GM13976 (cell line): ENCODE data around the gene CATSPERZ.

Source experiments
- DNase-seq: peaks from one replicate; pipeline ENCODE4 v3.0.0; 2012; ENCODE audit warnings: low spot score
- in situ Hi-C: fragments of 300-500 bp; cut with MboI; formaldehyde crosslinking; loops from one replicate; pipeline ENCODE4 v1.12.0; 2022; ENCODE audit warnings: low sequenced_read_pairs, mixed read lengths, inconsistent platforms; ENCODE audit not compliant: unreplicated experiment
- TF ChIP-seq, protein P1 (sequence below): IDR thresholded peaks from 2 replicates; pipeline ENCODE4 v1.5.1; 2012; ENCODE audit warnings: borderline replicate concordance, mild to moderate bottlenecking; ENCODE audit not compliant: insufficient read depth; ENCODE audit errors: extremely low read depth, missing control alignments, control extremely low read depth

CATSPERZ gene

GRCh38 chr11:64349404-64349803 is 49.2 kb downstream of the CATSPERZ start:
- in situ Hi-C loops: no loop called here
- DNase-seq: no peak
- TF ChIP-seq, protein P1, sequence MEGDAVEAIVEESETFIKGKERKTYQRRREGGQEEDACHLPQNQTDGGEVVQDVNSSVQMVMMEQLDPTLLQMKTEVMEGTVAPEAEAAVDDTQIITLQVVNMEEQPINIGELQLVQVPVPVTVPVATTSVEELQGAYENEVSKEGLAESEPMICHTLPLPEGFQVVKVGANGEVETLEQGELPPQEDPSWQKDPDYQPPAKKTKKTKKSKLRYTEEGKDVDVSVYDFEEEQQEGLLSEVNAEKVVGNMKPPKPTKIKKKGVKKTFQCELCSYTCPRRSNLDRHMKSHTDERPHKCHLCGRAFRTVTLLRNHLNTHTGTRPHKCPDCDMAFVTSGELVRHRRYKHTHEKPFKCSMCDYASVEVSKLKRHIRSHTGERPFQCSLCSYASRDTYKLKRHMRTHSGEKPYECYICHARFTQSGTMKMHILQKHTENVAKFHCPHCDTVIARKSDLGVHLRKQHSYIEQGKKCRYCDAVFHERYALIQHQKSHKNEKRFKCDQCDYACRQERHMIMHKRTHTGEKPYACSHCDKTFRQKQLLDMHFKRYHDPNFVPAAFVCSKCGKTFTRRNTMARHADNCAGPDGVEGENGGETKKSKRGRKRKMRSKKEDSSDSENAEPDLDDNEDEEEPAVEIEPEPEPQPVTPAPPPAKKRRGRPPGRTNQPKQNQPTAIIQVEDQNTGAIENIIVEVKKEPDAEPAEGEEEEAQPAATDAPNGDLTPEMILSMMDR: no peak

- TF ChIP-seq, protein P1: no peak
- DNase-seq: no peak
- in situ Hi-C loops: no loop called here
These were observed 51.0 kb downstream of the CATSPERZ start for GRCh38 chr11:64351136-64351631.

DNA sequence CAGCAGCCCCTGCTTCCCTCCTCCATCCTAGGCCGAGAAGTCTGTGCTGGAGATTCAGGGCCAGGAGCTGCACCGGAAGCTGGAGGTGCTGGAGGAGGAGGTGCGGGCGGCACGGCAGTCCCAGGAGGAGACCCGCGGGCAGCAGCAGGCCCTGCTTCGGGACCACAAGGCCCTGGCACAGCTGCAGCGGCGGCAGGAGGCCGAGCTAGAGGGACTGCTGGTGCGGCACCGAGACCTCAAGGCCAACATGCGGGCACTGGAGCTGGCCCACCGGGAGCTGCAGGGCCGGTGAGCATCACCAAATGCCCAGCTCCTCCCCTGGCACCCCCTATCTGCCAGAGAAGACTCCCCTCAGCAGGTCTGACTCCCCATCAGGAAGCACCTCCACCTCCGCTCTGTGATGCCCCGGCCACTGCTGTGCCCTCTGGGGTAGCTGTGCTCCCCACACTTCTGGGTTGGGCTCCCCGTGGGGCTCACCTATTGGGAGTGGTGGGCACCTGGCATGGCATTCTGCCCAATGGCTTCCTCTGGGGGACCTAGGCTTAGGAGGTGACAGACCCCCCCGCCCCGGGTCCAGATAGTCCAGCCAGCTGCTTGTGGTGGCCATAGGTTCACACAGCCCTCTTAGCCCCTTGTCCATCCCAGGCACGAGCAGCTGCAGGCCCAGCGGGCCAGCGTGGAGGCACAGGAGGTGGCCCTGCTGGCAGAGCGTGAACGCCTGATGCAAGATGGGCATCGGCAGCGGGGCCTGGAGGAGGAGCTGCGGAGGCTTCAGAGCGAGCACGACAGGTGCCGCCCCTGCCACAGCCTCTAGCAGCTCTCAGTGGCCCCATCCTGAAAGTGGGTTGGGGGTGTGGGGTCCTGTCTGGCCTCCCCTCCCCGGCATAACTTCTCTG is 52.2 kb downstream of the CATSPERZ start:
- TF ChIP-seq, protein P1: no peak
- peak; percentile 32 for DNase-seq
- in situ Hi-C loops: no loop called here

DNA sequence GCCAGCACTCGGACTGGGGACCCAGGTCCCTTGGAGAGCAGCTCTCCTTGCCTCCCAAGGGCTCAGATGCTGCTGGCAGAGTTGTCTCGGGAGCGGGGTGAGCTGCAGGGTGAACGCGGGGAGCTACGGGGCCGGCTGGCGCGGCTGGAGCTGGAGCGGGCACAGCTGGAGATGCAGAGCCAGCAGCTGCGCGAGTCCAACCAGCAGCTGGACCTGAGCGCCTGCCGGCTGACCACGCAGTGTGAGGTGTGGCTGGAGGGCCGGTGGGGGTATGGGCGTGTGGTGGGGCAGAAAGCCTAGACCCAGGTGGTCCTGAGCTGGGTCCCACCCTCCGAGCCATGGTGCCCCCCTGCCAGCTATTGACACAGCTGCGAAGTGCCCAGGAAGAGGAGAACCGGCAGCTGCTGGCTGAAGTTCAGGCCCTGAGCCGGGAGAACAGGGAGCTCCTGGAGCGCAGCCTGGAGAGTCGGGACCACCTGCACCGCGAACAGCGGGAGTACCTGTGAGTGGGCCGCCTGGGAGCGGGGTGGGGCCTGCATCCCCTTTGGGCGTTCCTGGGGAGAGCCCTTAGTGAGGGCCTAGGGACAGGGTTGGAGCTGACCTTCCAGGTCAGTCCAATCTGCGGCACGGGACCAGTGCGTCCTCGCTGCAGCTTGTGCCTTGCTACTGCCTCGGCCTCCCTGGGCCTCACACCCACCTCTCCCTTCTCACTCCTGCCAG is 53.0 kb downstream of the CATSPERZ start:
- TF ChIP-seq, protein P1: no peak
- DNase-seq: no peak
- in situ Hi-C loops: no loop called here

DNA sequence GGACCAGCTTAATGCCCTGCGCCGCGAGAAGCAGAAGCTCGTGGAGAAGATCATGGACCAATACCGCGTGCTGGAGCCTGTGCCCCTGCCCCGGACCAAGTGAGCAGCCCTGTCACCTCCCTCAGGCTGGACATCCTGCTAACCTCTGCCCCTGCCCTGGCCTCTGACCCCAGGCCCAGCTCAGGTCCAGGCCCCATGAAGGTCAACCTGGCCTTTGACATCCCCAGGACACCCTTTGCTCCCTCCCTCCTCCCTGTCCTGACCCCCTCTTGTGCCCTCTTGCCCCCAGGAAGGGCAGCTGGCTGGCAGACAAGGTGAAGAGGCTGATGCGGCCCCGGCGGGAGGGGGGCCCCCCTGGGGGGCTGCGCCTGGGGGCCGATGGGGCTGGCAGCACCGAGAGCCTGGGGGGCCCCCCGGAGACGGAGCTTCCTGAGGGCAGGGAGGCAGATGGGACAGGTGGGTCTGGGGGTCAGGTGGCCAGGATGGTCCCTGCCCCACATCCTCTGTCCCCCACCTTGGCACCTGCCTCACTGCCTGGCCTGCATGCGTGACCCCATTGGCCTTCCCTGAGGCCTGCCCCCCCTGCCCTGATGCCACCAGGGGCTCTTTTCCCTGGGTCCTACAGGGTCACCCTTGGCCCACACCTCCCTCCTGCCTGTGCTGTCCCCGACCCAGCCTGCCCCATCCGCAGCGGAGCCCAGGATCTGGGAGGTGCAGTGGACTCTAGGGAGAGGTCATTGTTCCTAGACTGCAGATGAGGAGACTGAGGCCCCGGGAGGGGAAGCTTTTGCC is 53.8 kb downstream of the CATSPERZ start:
- in situ Hi-C loops: no loop called here
- DNase-seq: peak; percentile 44
- TF ChIP-seq, protein P1: no peak
